Liver (tissue), 9 donors: ENCODE data around the gene HIVEP3. TPM values are rescaled to one million over a fixed set of nuclear protein-coding genes. Genes with fewer than 3 reads are reported as not detected.
A peak's percentile ranks its signal among the peaks of the same experiment; 100 is the strongest.

Source experiments
- DNase-seq: peaks from one replicate; pipeline ENCODE4 v3.0.0-alpha.2; 2017; ENCODE audit warnings: low spot score
- H3K27ac ChIP-seq, 2 donors: one replicate each; pipeline ENCODE4 v1.7.0; 2013; ENCODE audit warnings: inconsistent platforms in 2 of 2, low read length in 2 of 2, control low read depth in 1 of 2, low read depth in 1 of 2, mild to moderate bottlenecking in 1 of 2
- H3K27me3 ChIP-seq, 4 donors: one replicate each; pipeline versions ENCODE4 v1.6.1 to v1.7.0; 2013; ENCODE audit warnings: low read length in 3 of 4, inconsistent platforms in 1 of 4, mild to moderate bottlenecking in 1 of 4, moderate library complexity in 1 of 4; ENCODE audit not compliant: control insufficient read depth in 4 of 4, insufficient read depth in 4 of 4
- H3K36me3 ChIP-seq, 4 donors: one replicate each; pipeline versions ENCODE4 v1.6.1 to v1.7.0; 2013; ENCODE audit warnings: low read length in 3 of 4, mild to moderate bottlenecking in 3 of 4, low read depth in 1 of 4, moderate library complexity in 1 of 4; ENCODE audit not compliant: control insufficient read depth in 4 of 4, insufficient read depth in 3 of 4
- H3K4me1 ChIP-seq, 4 donors: one replicate each; pipeline versions ENCODE4 v1.6.1 to v1.7.0; 2013; ENCODE audit warnings: low read length in 3 of 4, mild to moderate bottlenecking in 3 of 4, moderate library complexity in 1 of 4; ENCODE audit not compliant: control insufficient read depth in 4 of 4, insufficient read depth in 4 of 4
- H3K4me3 ChIP-seq, 3 donors: one replicate each; pipeline versions ENCODE4 v1.6.1 to v1.7.0; 2013; ENCODE audit warnings: low read length in 3 of 3, control low read depth in 1 of 3, low read depth in 1 of 3, mild to moderate bottlenecking in 1 of 3
- H3K9ac ChIP-seq, 2 donors: one replicate each; pipeline ENCODE4 v1.7.0; 2013; ENCODE audit warnings: low read length in 2 of 2, mild to moderate bottlenecking in 2 of 2, moderate library complexity in 2 of 2, control low read depth in 1 of 2, low read depth in 1 of 2
- H3K9me3 ChIP-seq, 4 donors: one replicate each; pipeline versions ENCODE4 v1.6.1 to v1.7.0; 2013; ENCODE audit warnings: low read length in 3 of 4; ENCODE audit not compliant: control insufficient read depth in 4 of 4
- EGR1 ChIP-seq, 2 donors: IDR thresholded peaks; 2 replicates each; pipeline ENCODE4 v1.6.1; 2016 to 2018; ENCODE audit warnings: antibody characterized with exemption in 2 of 2, low read depth in 2 of 2
- FOXA1 ChIP-seq: IDR thresholded peaks from 2 replicates; pipeline ENCODE4 v1.6.1; 2016; ENCODE audit warnings: antibody characterized with exemption
- FOXA2 ChIP-seq: IDR thresholded peaks from 2 replicates; pipeline ENCODE4 v1.6.1; 2016; ENCODE audit warnings: antibody characterized with exemption
- GABPA ChIP-seq, 2 donors: IDR thresholded peaks in 1 of 2; conservative IDR thresholded peaks in 1 of 2; 2 replicates each; pipeline ENCODE4 v1.6.1; 2016; ENCODE audit warnings: antibody characterized with exemption in 2 of 2, mild to moderate bottlenecking in 1 of 2, moderate library complexity in 1 of 2
- HNF4A ChIP-seq, 2 donors: conservative IDR thresholded peaks; 2 replicates each; pipeline ENCODE4 v1.6.1; 2016; ENCODE audit warnings: antibody characterized with exemption in 2 of 2, mild to moderate bottlenecking in 2 of 2
- HNF4G ChIP-seq: IDR thresholded peaks from 2 replicates; pipeline ENCODE4 v1.6.1; 2016; ENCODE audit warnings: antibody characterized with exemption
- JUND ChIP-seq, 2 donors: IDR thresholded peaks; 2 replicates each; pipeline ENCODE4 v1.6.1; 2016; ENCODE audit warnings: antibody characterized with exemption in 2 of 2
- NR2F2 ChIP-seq: IDR thresholded peaks from 2 replicates; pipeline ENCODE4 v1.6.1; 2016; ENCODE audit warnings: antibody characterized with exemption
- RXRA ChIP-seq, 2 donors: IDR thresholded peaks; 2 replicates each; pipeline ENCODE4 v1.6.1; 2017 to 2018; ENCODE audit warnings: antibody characterized with exemption in 2 of 2, mild to moderate bottlenecking in 1 of 2
- SP1 ChIP-seq: IDR thresholded peaks from 2 replicates; pipeline ENCODE4 v1.6.1; 2018; ENCODE audit warnings: antibody characterized with exemption, mild to moderate bottlenecking
- TAF1 ChIP-seq: conservative IDR thresholded peaks from 2 replicates; pipeline ENCODE4 v1.6.1; 2016; ENCODE audit warnings: antibody characterized with exemption, mild to moderate bottlenecking
- YY1 ChIP-seq: IDR thresholded peaks from 2 replicates; pipeline ENCODE4 v1.6.1; 2016; ENCODE audit warnings: antibody characterized with exemption, mild to moderate bottlenecking
- WGBS: extraction: QIAGEN DNeasy Blood & Tissue Kit; methylation state at CpG from one replicate; pipeline ENCODE4 v1.1.7; 2013; 5-methylcytosine and 5-hydroxymethylcytosine counted together
- polyA plus RNA-seq, 2 donors: library from polyadenylated mRNA; stranded (reverse) in 1 of 2; unstranded in 1 of 2; fragments of 200-250 nt in 1 of 2; fragments of >200 nt in 1 of 2; fragmentation: Nextera tagmentation in 1 of 2; extraction: Ambion mirVana in 1 of 2; gene quantifications; one replicate each; pipeline versions ENCODE4 v1.2.1 to v1.2.3, GENCODE V29; 2013 to 2015
- total RNA-seq, 2 donors: library from RNA; depleted of rRNA; stranded (reverse); fragments of >200 nt; gene quantifications; one replicate each; pipeline ENCODE4 v1.2.3, GENCODE V29; 2014
- TF ChIP-seq, protein P1 (sequence below): fragments of 150-350 bp; IDR thresholded peaks from 2 replicates; pipeline ENCODE4 v1.5.1; 2017; ENCODE audit warnings: improper control_type of control experiment, low read depth, low read length; ENCODE audit not compliant: missing input control
- TF ChIP-seq, protein P2 (sequence below): IDR thresholded peaks from 2 replicates; pipeline ENCODE4 v1.6.1; 2016; ENCODE audit warnings: antibody characterized with exemption
- TF ChIP-seq, protein P3 (sequence below): IDR thresholded peaks from 2 replicates; pipeline ENCODE4 v1.6.1; 2016; ENCODE audit warnings: antibody characterized with exemption
- TF ChIP-seq, protein P4 (sequence below): IDR thresholded peaks from 2 replicates; pipeline ENCODE4 v1.6.1; 2016; ENCODE audit warnings: antibody characterized with exemption
- donor health status: healthy.
- donor health status: healthy.
- donor health status: healthy.
- donor health status: healthy.
- donor health status: healthy.

Gene HIVEP3
- total and polyA plus RNA-seq, 4 donors = 0.93 to 1.6 (median 1.4) TPM

DNA sequence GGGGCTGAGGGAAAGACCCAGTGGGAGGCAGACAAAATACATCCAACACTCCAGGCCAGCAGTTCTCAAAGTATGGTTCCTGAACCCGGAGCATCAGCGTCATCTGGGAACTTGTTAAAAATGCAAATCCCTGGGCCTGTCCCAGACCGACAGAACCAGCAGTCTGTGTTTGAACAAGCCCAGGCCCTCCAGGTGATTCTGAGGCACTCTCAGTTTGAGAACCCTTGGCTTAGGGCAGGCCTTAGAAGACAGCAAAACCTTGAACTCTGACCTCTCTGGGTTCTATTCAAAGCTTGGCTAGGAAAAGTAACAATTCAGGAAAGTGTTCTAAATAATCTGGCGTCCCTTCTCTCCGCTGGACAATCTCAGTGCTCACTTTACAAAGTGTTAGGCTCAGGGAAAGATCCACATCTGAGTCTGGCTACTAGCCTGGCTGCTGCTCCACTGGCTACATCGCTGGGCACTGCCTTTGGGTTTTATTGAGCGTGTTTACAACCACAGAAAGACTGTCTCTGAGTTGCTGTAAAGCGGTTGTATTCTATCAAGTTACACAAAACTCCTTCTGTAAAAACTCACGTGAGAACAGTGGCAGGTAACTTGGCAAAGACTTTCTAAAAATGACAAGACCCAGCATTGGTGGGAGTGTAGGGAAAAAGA, 166.1 kb downstream of the HIVEP3 start:
- Histone ChIP-seq H3K4me1 (no peaks in the 10 kb centered on the region), H3K36me3 (no peaks in the 10 kb centered on the region), H3K9ac (no peak overlapping the region), H3K4me3 (no peak overlapping the region), H3K9me3 (no peaks in the 10 kb centered on the region), H3K27ac (no peak overlapping the region), H3K27me3 (no peaks in the 10 kb centered on the region)
- DNase-seq = no peak
- 92% methylated on average over 9 of the region's 9 CpGs for WGBS
- TF ChIP-seq RXRA (IDR thresholded peaks at IDR 0.05) (no peak), HNF4A (conservative IDR thresholded peaks at IDR 0.05) (no peak), EGR1 (IDR thresholded peaks at IDR 0.05; ENCODE audit: low read depth in 2 of 2) (no peak), YY1 (no peak), GABPA (IDR thresholded peaks at IDR 0.05 in 1 of 2, conservative IDR thresholded peaks at IDR 0.05 in 1 of 2) (no peak), JUND (IDR thresholded peaks at IDR 0.05) (no peak), FOXA2 (no peak), SP1 (no peak)
- TF ChIP-seq, protein P1, sequence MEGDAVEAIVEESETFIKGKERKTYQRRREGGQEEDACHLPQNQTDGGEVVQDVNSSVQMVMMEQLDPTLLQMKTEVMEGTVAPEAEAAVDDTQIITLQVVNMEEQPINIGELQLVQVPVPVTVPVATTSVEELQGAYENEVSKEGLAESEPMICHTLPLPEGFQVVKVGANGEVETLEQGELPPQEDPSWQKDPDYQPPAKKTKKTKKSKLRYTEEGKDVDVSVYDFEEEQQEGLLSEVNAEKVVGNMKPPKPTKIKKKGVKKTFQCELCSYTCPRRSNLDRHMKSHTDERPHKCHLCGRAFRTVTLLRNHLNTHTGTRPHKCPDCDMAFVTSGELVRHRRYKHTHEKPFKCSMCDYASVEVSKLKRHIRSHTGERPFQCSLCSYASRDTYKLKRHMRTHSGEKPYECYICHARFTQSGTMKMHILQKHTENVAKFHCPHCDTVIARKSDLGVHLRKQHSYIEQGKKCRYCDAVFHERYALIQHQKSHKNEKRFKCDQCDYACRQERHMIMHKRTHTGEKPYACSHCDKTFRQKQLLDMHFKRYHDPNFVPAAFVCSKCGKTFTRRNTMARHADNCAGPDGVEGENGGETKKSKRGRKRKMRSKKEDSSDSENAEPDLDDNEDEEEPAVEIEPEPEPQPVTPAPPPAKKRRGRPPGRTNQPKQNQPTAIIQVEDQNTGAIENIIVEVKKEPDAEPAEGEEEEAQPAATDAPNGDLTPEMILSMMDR = no peak
- TF ChIP-seq, protein P2, sequence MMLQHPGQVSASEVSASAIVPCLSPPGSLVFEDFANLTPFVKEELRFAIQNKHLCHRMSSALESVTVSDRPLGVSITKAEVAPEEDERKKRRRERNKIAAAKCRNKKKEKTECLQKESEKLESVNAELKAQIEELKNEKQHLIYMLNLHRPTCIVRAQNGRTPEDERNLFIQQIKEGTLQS = no peak

DNA sequence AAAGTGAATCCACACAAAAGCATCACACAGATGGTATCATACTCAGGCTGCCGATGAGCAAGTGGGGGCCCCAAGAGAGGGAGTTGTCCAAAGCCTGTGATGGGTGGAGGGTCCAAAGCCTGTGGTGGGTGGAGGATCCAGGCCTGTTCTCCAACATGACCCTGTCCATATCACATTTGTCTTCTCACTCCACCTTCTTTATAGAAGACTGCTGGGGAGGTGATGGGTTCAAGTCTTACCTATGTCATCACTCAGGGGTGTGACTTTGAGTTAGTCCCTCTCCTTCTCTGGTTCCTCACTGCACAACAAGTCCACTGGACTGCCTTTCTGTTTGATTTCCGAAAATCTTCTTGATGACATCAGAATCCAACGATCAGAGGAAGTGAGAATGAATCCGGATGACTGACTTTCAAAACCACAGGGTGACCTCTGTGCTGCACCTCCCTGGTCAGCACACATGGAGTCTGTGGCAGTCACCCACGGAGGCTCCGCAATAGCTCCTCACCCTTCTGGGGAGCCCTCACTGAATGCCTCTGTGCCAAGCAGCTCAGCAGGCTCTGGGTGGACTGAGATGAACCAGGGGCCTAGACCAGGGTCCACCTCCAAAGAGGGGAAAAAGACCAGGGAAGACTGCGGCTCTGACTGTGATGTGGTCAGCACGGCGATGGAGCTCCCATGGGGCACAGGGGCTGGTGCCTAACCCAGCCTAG, 166.8 kb downstream of the HIVEP3 start:
- Histone ChIP-seq H3K4me3 (no peak overlapping the region), H3K9ac (no peak overlapping the region), H3K36me3 (no peaks in the 10 kb centered on the region), H3K27me3 (no peaks in the 10 kb centered on the region), H3K9me3 (no peaks in the 10 kb centered on the region), H3K4me1 (no peaks in the 10 kb centered on the region), H3K27ac (peak overlapping the region in 1 of 2 donors; percentile 55)
- 87% methylated on average over 9 of the region's 9 CpGs for WGBS
- TF ChIP-seq GABPA (IDR thresholded peaks at IDR 0.05 in 1 of 2, conservative IDR thresholded peaks at IDR 0.05 in 1 of 2) (no peak), YY1 (no peak), TAF1 (no peak), HNF4G (no peak), FOXA1 (no peak), SP1 (no peak), JUND (IDR thresholded peaks at IDR 0.05) (no peak), NR2F2 (no peak)
- TF ChIP-seq, protein P3, sequence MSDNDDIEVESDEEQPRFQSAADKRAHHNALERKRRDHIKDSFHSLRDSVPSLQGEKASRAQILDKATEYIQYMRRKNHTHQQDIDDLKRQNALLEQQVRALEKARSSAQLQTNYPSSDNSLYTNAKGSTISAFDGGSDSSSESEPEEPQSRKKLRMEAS = no peak
- TF ChIP-seq, protein P1 = no peak
- TF ChIP-seq, protein P4, sequence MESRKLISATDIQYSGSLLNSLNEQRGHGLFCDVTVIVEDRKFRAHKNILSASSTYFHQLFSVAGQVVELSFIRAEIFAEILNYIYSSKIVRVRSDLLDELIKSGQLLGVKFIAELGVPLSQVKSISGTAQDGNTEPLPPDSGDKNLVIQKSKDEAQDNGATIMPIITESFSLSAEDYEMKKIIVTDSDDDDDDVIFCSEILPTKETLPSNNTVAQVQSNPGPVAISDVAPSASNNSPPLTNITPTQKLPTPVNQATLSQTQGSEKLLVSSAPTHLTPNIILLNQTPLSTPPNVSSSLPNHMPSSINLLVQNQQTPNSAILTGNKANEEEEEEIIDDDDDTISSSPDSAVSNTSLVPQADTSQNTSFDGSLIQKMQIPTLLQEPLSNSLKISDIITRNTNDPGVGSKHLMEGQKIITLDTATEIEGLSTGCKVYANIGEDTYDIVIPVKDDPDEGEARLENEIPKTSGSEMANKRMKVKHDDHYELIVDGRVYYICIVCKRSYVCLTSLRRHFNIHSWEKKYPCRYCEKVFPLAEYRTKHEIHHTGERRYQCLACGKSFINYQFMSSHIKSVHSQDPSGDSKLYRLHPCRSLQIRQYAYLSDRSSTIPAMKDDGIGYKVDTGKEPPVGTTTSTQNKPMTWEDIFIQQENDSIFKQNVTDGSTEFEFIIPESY = no peak
- DNase-seq = no peak
